Colonic mucosa (tissue), 4 donors: Measurements from ENCODE around the gene HOXD8. TPM values are rescaled to one million over a fixed set of nuclear protein-coding genes. Genes with fewer than 3 reads are reported as not detected.

Source experiments
- DNase-seq: peaks from one replicate; pipeline ENCODE4 v3.0.0-alpha.2; 2020
- H3K27ac ChIP-seq: fragments of 200-600 bp; one replicate; pipeline ENCODE4 v1.8.0; 2021
- H3K27me3 ChIP-seq: fragments of 200-600 bp; one replicate; pipeline ENCODE4 v1.8.0; 2021
- H3K36me3 ChIP-seq: fragments of 200-600 bp; one replicate; pipeline ENCODE4 v1.8.0; 2021
- H3K4me1 ChIP-seq: fragments of 200-600 bp; one replicate; pipeline ENCODE4 v1.8.0; 2021; ENCODE audit warnings: mild to moderate bottlenecking
- H3K4me3 ChIP-seq: fragments of 200-600 bp; one replicate; pipeline ENCODE4 v1.8.0; 2021
- H3K9ac ChIP-seq, 2 donors: one replicate each; pipeline ENCODE4 v1.7.0; 2013; ENCODE audit warnings: control low read depth in 2 of 2, low read depth in 2 of 2, low read length in 2 of 2
- H3K9me3 ChIP-seq: fragments of 200-600 bp; one replicate; pipeline ENCODE4 v1.8.0; 2021
- intact Hi-C: fragments of 100-400 bp; cut with DNase I; formaldehyde crosslinking; loops from one replicate; pipeline ENCODE4 v1.14.1; 2022
- total RNA-seq, 2 donors: library from RNA; stranded (reverse); fragmentation: NEBNext Ultra II Directional in 1 of 2; extraction: Animal tissue kit (Norgen Biotek cat#: 25700) in 1 of 2; gene quantifications; one replicate each; pipeline ENCODE4 v1.2.1, GENCODE V29; 2021
- TF ChIP-seq, protein P1 (sequence below): fragments of 200-600 bp; IDR thresholded peaks from one replicate; pipeline ENCODE4 v1.8.0; 2022; ENCODE audit warnings: antibody characterized with exemption, mild to moderate bottlenecking
- donor health status: healthy.
- donor health status: DM: no; HTN: no; CAD: no.
- donor health status: DM: no; HTN: no; CAD: no.

HOXD8 gene
- total RNA-seq, 2 donors from 2014 or later: 3.1 to 4.6 TPM

- no peaks in the 10 kb centered on the region for H3K9me3 ChIP-seq
- H3K27me3 ChIP-seq: peaks cover 100% of the 10 kb centered on the region
- H3K4me1 ChIP-seq: peaks cover 11% of the 10 kb centered on the region
- peak; percentile 17 for DNase-seq
- no peak overlapping the region for H3K4me3 ChIP-seq
- intact Hi-C loops: loop anchor here (5.0 kb wide), 2 partner anchors 398 to 833 kb away; no protein-coding TSS in a partner anchor
- TF ChIP-seq, protein P1, sequence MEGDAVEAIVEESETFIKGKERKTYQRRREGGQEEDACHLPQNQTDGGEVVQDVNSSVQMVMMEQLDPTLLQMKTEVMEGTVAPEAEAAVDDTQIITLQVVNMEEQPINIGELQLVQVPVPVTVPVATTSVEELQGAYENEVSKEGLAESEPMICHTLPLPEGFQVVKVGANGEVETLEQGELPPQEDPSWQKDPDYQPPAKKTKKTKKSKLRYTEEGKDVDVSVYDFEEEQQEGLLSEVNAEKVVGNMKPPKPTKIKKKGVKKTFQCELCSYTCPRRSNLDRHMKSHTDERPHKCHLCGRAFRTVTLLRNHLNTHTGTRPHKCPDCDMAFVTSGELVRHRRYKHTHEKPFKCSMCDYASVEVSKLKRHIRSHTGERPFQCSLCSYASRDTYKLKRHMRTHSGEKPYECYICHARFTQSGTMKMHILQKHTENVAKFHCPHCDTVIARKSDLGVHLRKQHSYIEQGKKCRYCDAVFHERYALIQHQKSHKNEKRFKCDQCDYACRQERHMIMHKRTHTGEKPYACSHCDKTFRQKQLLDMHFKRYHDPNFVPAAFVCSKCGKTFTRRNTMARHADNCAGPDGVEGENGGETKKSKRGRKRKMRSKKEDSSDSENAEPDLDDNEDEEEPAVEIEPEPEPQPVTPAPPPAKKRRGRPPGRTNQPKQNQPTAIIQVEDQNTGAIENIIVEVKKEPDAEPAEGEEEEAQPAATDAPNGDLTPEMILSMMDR: no peak
- no peak overlapping the region for H3K27ac ChIP-seq
- H3K9ac ChIP-seq: no peak overlapping the region
- H3K36me3 ChIP-seq: no peaks in the 10 kb centered on the region
These were observed 44.3 kb upstream of the HOXD8 start for GRCh38 chr2:176085120-176085788.

DNA sequence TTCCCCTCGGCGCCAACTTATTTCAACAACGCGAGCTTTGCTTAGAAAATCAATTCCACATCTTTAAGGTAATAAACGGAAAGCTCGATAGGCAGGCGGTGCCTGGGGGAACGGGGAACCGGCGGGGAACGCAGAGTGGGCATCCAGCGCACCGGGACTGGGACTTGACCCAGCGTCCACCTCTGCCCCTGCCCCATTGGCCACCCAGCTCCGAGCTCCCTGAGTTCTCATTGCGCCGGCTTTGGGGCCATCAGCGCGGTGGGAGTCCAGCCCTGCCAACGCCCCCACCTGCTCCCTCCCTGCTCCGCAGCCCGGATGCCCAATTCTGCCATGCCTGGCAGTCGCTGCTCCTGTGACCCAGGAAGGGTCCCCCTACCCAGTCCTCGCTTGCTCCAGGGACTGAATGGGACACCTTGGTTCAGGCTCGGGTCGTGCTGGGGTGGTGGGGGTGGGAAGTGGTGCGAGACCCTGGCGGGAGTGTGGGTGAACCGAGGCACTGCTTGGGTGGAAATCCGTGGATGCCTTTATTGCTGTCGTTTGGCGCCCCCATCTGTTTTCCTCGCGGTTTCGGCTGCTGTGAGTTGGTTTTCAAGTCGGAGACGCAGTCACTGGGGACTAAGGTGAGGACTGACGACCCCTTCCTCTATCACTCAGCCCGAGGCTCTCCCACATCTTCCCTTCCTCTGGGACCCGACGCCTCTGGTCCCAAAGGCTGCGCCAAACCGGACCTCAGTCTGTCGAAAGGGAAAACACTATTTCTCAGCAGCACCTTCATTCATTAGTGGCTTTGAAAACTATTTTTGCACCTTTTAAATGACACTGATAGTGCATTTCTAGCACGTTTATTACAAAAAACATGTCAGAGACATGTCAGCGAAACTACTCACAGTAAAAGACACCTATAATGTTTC is 43.4 kb upstream of the HOXD8 start:
- Histone ChIP-seq H3K9ac (no peak overlapping the region), H3K9me3 (no peaks in the 10 kb centered on the region), H3K36me3 (no peaks in the 10 kb centered on the region), H3K27me3 (peaks cover 100% of the 10 kb centered on the region), H3K27ac (no peak overlapping the region), H3K4me3 (no peak overlapping the region), H3K4me1 (peaks cover 11% of the 10 kb centered on the region)
- TF ChIP-seq, protein P1: no peak
- DNase-seq: peak; percentile 56
- intact Hi-C loops: loop anchor here (5.0 kb wide), 2 partner anchors 399 to 834 kb away; no protein-coding TSS in a partner anchor

- intact Hi-C loops: loop anchor here (5.0 kb wide), 2 partner anchors 400 to 835 kb away; no protein-coding TSS in a partner anchor
- peak; percentile 13 for DNase-seq
- Histone ChIP-seq H3K4me3 (peak overlapping the region; percentile 12), H3K27me3 (peaks cover 100% of the 10 kb centered on the region), H3K27ac (no peak overlapping the region), H3K4me1 (peaks cover 11% of the 10 kb centered on the region), H3K9me3 (no peaks in the 10 kb centered on the region), H3K9ac (no peak overlapping the region), H3K36me3 (no peaks in the 10 kb centered on the region)
- TF ChIP-seq, protein P1: no peak
These were observed 42.0 kb upstream of the HOXD8 start for GRCh38 chr2:176087330-176088047.

DNA sequence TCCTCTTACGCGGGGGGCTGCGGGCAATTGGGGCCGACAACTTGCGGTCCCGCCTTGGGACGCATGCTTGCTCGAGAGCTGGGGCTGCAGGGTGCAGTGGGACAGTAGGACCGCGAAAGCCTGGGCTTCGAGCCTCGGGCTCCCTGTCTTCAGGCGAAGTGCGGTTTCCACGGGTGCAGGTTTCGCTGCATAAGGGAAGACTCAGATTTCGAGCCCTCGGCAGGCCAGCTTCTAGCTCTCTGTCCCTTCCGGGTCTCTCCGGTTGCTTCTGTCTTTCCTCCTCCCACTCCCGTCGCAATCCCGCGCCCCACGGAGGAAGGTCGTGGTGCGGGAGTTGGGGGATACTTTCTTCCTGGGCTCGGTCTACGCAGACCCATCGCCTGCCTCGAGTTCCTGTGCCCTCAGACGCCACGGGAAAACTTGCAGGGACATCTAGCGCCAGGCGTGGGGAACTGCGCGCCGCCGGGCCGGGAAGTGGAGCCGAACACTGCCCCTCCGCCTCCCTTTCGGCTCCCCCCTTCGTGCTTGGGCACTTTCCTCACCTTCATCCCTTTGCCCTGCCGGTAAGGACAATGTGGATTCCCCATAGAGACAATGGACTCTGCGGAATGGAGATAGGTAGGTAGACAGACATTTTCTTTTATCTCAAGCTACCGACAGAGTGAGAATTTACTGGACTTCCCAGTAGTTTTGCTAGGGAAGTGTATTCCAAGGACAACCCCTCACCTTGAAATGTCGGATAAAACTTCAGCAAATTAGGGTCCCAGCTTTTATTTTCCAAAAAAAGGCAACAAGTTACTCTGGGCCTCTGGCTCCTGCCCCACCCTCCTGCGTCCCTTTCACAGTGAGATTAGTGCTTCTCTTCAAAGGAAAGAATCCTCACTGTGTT is 41.2 kb upstream of the HOXD8 start:
- Histone ChIP-seq H3K9me3 (no peaks in the 10 kb centered on the region), H3K9ac (no peak overlapping the region), H3K27me3 (peaks cover 100% of the 10 kb centered on the region), H3K36me3 (no peaks in the 10 kb centered on the region), H3K4me3 (peak overlapping the region; percentile 12), H3K27ac (no peak overlapping the region), H3K4me1 (peaks cover 13% of the 10 kb centered on the region)
- peak; percentile 66 for DNase-seq
- TF ChIP-seq, protein P1: peak; percentile 71
- intact Hi-C loops: loop anchor here (5.0 kb wide), 2 partner anchors 401 to 836 kb away; no protein-coding TSS in a partner anchor
